KMS-11 (cell line): Measurements from ENCODE around the gene FAM237A.

Source experiments
- H2AFZ ChIP-seq: fragments of 200-600 bp; sonication (generic); 2 replicates; pipeline ENCODE4 v1.6.1; 2016; ENCODE audit warnings: antibody characterized with exemption, mixed run types, low read depth
- H3K27ac ChIP-seq: fragments of 200-600 bp; sonication (generic); 2 replicates; pipeline ENCODE4 v1.6.1; 2016; ENCODE audit warnings: mild to moderate bottlenecking, mixed run types
- H3K27me3 ChIP-seq: fragments of 200-600 bp; sonication (generic); 2 replicates; pipeline ENCODE4 v1.6.1; 2017; ENCODE audit warnings: mild to moderate bottlenecking, low read depth, mixed run types, moderate library complexity; ENCODE audit not compliant: insufficient read depth
- H3K36me3 ChIP-seq: fragments of 200-600 bp; sonication (generic); 2 replicates; pipeline ENCODE4 v1.6.1; 2017; ENCODE audit warnings: mild to moderate bottlenecking, mixed run types; ENCODE audit not compliant: insufficient read depth
- H3K4me1 ChIP-seq: fragments of 200-600 bp; sonication (generic); 2 replicates; pipeline ENCODE4 v1.6.1; 2016; ENCODE audit warnings: mild to moderate bottlenecking, low read depth, mixed run types; ENCODE audit not compliant: poor library complexity, severe bottlenecking
- H3K4me2 ChIP-seq: fragments of 200-600 bp; sonication (generic); 2 replicates; pipeline ENCODE4 v1.7.0; 2016; ENCODE audit warnings: mild to moderate bottlenecking, mixed run types
- H3K4me3 ChIP-seq: fragments of 200-600 bp; sonication (generic); IDR thresholded peaks from 2 replicates; pipeline ENCODE4 v1.6.1; 2017; ENCODE audit warnings: low read depth, low read length, mixed read lengths; ENCODE audit not compliant: insufficient read depth
- H3K79me2 ChIP-seq: fragments of 200-600 bp; sonication (generic); 2 replicates; pipeline ENCODE4 v1.6.1; 2016; ENCODE audit warnings: low read depth, mixed run types; ENCODE audit not compliant: insufficient read depth
- H3K9ac ChIP-seq: fragments of 200-600 bp; sonication (generic); 2 replicates; pipeline ENCODE4 v1.6.1; 2016; ENCODE audit warnings: mild to moderate bottlenecking, mixed run types
- H4K20me1 ChIP-seq: fragments of 200-600 bp; sonication (generic); 2 replicates; pipeline ENCODE4 v1.6.1; 2016; ENCODE audit warnings: mild to moderate bottlenecking, mixed run types; ENCODE audit not compliant: insufficient read depth
- TF ChIP-seq, protein P1 (sequence below): fragments of 200-600 bp; sonication (generic); conservative IDR thresholded peaks from 2 replicates; pipeline ENCODE4 v1.6.1; 2017; ENCODE audit warnings: low read depth, mild to moderate bottlenecking, antibody characterized with exemption, low read length, moderate library complexity, mixed read lengths

FAM237A gene

DNA sequence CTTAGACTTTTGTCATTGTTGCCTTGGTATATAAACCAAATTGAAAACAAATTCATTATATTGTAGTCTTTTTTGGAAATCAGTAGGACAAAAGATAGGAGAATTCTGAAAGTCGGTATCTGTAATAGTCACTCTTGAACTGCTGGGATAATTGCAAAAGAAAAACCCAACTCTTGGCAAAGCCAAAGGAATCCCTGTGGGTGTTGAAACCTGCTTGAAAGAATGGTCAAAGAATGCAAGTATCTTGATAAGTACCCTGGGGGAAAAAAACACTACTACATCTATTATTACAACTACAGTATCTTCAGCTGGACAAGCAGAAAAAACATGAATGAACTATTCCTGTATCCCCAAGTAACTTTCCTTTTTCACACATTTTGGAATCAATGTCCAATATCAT is 7.3 kb upstream of the FAM237A start:
- Histone ChIP-seq H3K36me3 (no peaks in the 10 kb centered on the region), H3K27me3 (no peaks in the 10 kb centered on the region), H4K20me1 (no peaks in the 10 kb centered on the region), H2AFZ (no peak overlapping the region), H3K27ac (no peak overlapping the region), H3K9ac (no peak overlapping the region), H3K79me2 (no peaks in the 10 kb centered on the region), H3K4me1 (no peaks in the 10 kb centered on the region), H3K4me2 (no peak overlapping the region), H3K4me3 (no peak overlapping the region)
- TF ChIP-seq, protein P1, sequence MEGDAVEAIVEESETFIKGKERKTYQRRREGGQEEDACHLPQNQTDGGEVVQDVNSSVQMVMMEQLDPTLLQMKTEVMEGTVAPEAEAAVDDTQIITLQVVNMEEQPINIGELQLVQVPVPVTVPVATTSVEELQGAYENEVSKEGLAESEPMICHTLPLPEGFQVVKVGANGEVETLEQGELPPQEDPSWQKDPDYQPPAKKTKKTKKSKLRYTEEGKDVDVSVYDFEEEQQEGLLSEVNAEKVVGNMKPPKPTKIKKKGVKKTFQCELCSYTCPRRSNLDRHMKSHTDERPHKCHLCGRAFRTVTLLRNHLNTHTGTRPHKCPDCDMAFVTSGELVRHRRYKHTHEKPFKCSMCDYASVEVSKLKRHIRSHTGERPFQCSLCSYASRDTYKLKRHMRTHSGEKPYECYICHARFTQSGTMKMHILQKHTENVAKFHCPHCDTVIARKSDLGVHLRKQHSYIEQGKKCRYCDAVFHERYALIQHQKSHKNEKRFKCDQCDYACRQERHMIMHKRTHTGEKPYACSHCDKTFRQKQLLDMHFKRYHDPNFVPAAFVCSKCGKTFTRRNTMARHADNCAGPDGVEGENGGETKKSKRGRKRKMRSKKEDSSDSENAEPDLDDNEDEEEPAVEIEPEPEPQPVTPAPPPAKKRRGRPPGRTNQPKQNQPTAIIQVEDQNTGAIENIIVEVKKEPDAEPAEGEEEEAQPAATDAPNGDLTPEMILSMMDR, result no peak

DNA sequence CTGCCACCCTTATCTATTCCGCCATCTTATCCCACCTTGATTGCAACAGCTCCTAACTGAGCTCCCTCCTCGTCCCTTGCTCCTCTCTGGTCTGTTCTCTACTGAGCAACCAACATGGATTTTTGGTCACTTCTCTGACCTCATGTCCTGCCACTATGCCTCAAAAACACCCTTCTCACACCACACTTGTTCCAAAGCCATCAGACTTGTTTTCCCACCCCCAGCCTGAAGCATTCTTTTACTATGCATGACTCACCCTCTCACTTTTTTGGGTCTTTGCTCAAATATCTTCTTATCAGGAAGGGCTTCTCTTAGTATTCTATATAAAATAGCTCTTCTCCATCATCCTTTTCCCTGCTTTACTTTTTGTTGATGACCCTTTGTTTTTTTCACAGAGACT is 2.7 kb upstream of the FAM237A start:
- Histone ChIP-seq H4K20me1 (no peaks in the 10 kb centered on the region), H3K4me3 (no peak overlapping the region), H3K36me3 (no peaks in the 10 kb centered on the region), H3K27me3 (no peaks in the 10 kb centered on the region), H3K27ac (no peak overlapping the region), H3K4me1 (no peaks in the 10 kb centered on the region), H3K9ac (no peak overlapping the region), H2AFZ (no peak overlapping the region), H3K4me2 (no peak overlapping the region), H3K79me2 (no peaks in the 10 kb centered on the region)
- TF ChIP-seq, protein P1, result no peak

DNA sequence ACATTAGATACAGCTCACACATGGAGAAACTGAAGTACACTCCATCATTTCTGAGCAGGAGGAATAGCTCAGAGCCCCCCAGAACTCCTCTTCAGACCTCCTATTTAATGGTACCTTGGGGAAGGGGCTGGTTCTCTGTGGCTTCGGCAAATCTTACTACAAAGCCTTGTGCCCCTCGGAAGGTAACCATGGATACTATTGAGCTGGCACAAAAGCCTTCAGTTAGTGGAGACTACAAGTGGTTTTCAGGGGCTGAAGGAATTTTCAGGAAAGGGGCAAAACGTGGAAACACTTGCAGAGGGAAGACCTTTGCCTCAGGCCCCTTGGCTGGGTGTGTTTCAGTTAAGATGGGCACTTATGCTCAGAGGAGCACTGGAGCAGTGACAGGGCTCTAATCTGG is 1.1 kb upstream of the FAM237A start:
- Histone ChIP-seq H3K4me1 (no peaks in the 10 kb centered on the region), H3K27me3 (no peaks in the 10 kb centered on the region), H3K27ac (no peak overlapping the region), H3K9ac (no peak overlapping the region), H3K36me3 (no peaks in the 10 kb centered on the region), H3K4me2 (no peak overlapping the region), H3K79me2 (no peaks in the 10 kb centered on the region), H3K4me3 (no peak overlapping the region), H2AFZ (no peak overlapping the region), H4K20me1 (no peaks in the 10 kb centered on the region)
- TF ChIP-seq, protein P1, result no peak

GRCh38 chr2:206647985-206648384 is 5.7 kb downstream of the FAM237A start:
- TF ChIP-seq, protein P1, result no peak
- Histone ChIP-seq H3K36me3 (no peaks in the 10 kb centered on the region), H3K79me2 (no peaks in the 10 kb centered on the region), H2AFZ (no peak overlapping the region), H3K9ac (no peak overlapping the region), H3K27ac (no peak overlapping the region), H4K20me1 (no peaks in the 10 kb centered on the region), H3K4me1 (peaks cover 6% of the 10 kb centered on the region), H3K4me2 (no peak overlapping the region), H3K4me3 (no peak overlapping the region), H3K27me3 (no peaks in the 10 kb centered on the region)
